Effector memory CD4-positive, alpha-beta T cell (primary cell): ENCODE results near the gene NUDT15.

Experiments
- DNase-seq, 3 donors: peaks; one replicate each; pipeline ENCODE4 v3.0.0-alpha.2; 2020
- H3K27ac ChIP-seq: 2 replicates; pipeline ENCODE4 v1.7.0; 2013; ENCODE audit warnings: mild to moderate bottlenecking, low read length, moderate library complexity; ENCODE audit not compliant: insufficient read depth, poor library complexity, severe bottlenecking
- H3K27me3 ChIP-seq: replicated peaks from 2 replicates; pipeline ENCODE4 v1.7.0; 2013; ENCODE audit warnings: mild to moderate bottlenecking, low read length; ENCODE audit not compliant: insufficient read depth, control insufficient read depth, poor library complexity, severe bottlenecking
- H3K36me3 ChIP-seq: 2 replicates; pipeline ENCODE4 v1.7.0; 2013; ENCODE audit warnings: mild to moderate bottlenecking, low read length, moderate library complexity; ENCODE audit not compliant: control insufficient read depth, insufficient read depth
- H3K4me1 ChIP-seq: 2 replicates; pipeline ENCODE4 v1.7.0; 2013; ENCODE audit warnings: low read length, mild to moderate bottlenecking; ENCODE audit not compliant: control insufficient read depth, insufficient read depth, poor library complexity, severe bottlenecking
- H3K4me3 ChIP-seq: 2 replicates; pipeline ENCODE4 v1.7.0; 2013; ENCODE audit warnings: low read length, low read depth, mild to moderate bottlenecking; ENCODE audit not compliant: insufficient read depth, poor library complexity, severe bottlenecking
- H3K9me3 ChIP-seq: 2 replicates; pipeline ENCODE4 v1.7.0; 2013; ENCODE audit warnings: mild to moderate bottlenecking, low read length, moderate library complexity; ENCODE audit not compliant: control insufficient read depth

Gene NUDT15

GRCh38 chr13:48004201-48004600 lies 33.3 kb upstream of the NUDT15 start:
- H3K36me3 ChIP-seq = no peaks in the 10 kb centered on the region
- no peak for DNase-seq
- H3K9me3 ChIP-seq = no peaks in the 10 kb centered on the region
- H3K27ac ChIP-seq = no peak overlapping the region
- no peak overlapping the region for H3K4me3 ChIP-seq
- H3K4me1 ChIP-seq = no peaks in the 10 kb centered on the region
- H3K27me3 ChIP-seq = no peaks in the 10 kb centered on the region

- H3K4me3 ChIP-seq = no peak overlapping the region
- H3K27ac ChIP-seq = no peak overlapping the region
- no peak for DNase-seq
- H3K36me3 ChIP-seq = no peaks in the 10 kb centered on the region
- no peaks in the 10 kb centered on the region for H3K4me1 ChIP-seq
- no peaks in the 10 kb centered on the region for H3K9me3 ChIP-seq
- H3K27me3 ChIP-seq = no peaks in the 10 kb centered on the region
Observed at GRCh38 chr13:48006396-48006795, 31.1 kb upstream of the NUDT15 start.

GRCh38 chr13:48009284-48009683 lies 28.2 kb upstream of the NUDT15 start:
- H3K27ac ChIP-seq = no peak overlapping the region
- H3K9me3 ChIP-seq = no peaks in the 10 kb centered on the region
- H3K27me3 ChIP-seq = no peaks in the 10 kb centered on the region
- H3K4me1 ChIP-seq = no peaks in the 10 kb centered on the region
- DNase-seq = no peak
- H3K36me3 ChIP-seq = no peaks in the 10 kb centered on the region
- no peak overlapping the region for H3K4me3 ChIP-seq

DNA sequence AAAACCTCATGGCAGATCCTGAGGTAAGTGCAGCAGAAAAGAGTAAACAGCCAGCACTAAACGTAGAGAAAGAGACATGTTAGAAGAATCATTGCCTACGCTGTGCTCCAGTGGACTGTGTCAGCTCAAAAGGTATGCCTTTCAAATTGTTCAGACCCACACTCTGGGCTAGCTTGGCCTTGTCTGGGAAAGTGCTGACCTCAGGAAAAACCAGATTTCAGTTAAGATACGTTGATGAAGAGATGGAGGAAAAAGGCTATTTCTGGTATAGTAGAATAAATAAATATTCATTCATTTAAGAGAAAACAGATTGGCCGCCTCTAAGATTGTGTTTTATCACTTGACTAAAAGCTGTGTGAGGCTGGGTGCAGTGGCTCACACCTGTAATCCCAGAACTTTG lies 26.8 kb upstream of the NUDT15 start:
- no peak for DNase-seq
- no peaks in the 10 kb centered on the region for H3K9me3 ChIP-seq
- H3K27ac ChIP-seq = no peak overlapping the region
- no peaks in the 10 kb centered on the region for H3K36me3 ChIP-seq
- H3K4me1 ChIP-seq = no peaks in the 10 kb centered on the region
- no peaks in the 10 kb centered on the region for H3K27me3 ChIP-seq
- no peak overlapping the region for H3K4me3 ChIP-seq

- Histone ChIP-seq H3K9me3 (no peaks in the 10 kb centered on the region), H3K27me3 (no peaks in the 10 kb centered on the region), H3K27ac (no peak overlapping the region), H3K4me1 (no peaks in the 10 kb centered on the region), H3K4me3 (no peak overlapping the region), H3K36me3 (no peaks in the 10 kb centered on the region)
- DNase-seq = no peak
Observed at GRCh38 chr13:48012668-48013067, 24.9 kb upstream of the NUDT15 start.

DNA sequence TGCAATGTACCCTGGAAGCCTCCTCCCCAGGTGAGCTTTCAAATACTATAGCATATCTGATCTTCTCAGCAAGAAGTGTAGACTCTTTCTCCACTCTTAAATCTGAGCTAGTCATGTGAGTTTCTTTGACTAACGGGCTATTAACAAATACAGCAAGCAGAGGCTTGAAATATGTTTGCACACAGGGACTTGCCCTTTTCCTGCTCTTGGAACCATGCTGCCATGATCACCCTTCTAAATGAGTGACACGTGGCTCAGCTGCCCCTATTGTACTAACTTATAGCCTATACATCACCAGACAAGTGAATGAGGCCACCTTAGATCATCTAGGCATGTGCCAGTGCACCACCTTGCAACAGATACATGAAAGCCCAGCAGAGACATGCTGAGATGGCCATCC lies 23.2 kb upstream of the NUDT15 start:
- DNase-seq = no peak
- H3K27ac ChIP-seq = no peak overlapping the region
- H3K9me3 ChIP-seq = no peaks in the 10 kb centered on the region
- H3K4me1 ChIP-seq = no peaks in the 10 kb centered on the region
- no peaks in the 10 kb centered on the region for H3K36me3 ChIP-seq
- no peak overlapping the region for H3K4me3 ChIP-seq
- no peaks in the 10 kb centered on the region for H3K27me3 ChIP-seq

DNA sequence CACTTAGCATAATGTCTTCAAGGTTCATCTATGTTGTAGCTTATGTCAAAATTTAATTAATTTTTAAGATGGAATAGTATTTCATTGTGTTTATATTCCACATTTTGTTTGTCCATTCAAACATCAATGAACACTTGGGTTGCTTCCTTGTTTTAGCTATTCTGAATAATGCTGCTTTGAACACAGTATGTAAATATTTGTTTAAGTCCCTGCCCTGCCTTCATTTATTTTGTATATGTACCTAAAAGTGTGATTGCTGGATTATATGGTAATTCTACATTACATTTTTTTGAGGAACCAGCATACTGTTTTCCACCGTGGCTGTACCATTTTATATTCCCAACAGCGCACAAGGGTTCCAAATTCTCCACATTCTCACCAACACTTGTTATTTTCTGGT lies 18.9 kb upstream of the NUDT15 start:
- no peak overlapping the region for H3K4me3 ChIP-seq
- no peak overlapping the region for H3K27ac ChIP-seq
- no peaks in the 10 kb centered on the region for H3K36me3 ChIP-seq
- no peaks in the 10 kb centered on the region for H3K4me1 ChIP-seq
- H3K27me3 ChIP-seq = no peaks in the 10 kb centered on the region
- DNase-seq = no peak
- no peaks in the 10 kb centered on the region for H3K9me3 ChIP-seq

DNA sequence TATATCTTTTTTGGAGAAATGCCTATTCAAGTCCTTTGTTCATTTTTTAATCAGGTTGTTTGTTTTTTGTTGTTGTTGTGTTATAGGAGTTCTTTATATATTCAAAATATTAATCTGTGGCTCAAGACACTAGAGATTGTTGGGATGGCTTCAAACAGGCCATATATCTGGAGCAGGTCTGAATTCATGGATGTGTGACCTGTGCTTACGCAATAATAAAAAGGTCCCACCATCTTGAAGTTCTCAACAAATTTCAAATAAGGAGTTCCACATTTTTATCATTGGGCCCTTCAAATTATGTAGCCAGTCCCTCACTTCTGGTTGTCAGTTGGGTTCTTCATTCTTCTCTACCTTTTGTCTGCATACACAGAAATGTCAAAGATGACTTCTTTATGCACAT lies 17.7 kb upstream of the NUDT15 start:
- no peak overlapping the region for H3K27ac ChIP-seq
- no peaks in the 10 kb centered on the region for H3K27me3 ChIP-seq
- no peaks in the 10 kb centered on the region for H3K4me1 ChIP-seq
- H3K4me3 ChIP-seq = no peak overlapping the region
- H3K36me3 ChIP-seq = no peaks in the 10 kb centered on the region
- H3K9me3 ChIP-seq = no peaks in the 10 kb centered on the region
- no peak for DNase-seq

GRCh38 chr13:48028066-48028465 lies 9.5 kb upstream of the NUDT15 start:
- DNase-seq = no peak
- no peak overlapping the region for H3K4me3 ChIP-seq
- H3K27ac ChIP-seq = no peak overlapping the region
- H3K4me1 ChIP-seq = no peaks in the 10 kb centered on the region
- H3K9me3 ChIP-seq = no peaks in the 10 kb centered on the region
- H3K27me3 ChIP-seq = no peaks in the 10 kb centered on the region
- H3K36me3 ChIP-seq = peaks cover 3% of the 10 kb centered on the region

- Histone ChIP-seq H3K9me3 (no peaks in the 10 kb centered on the region), H3K27me3 (no peaks in the 10 kb centered on the region), H3K27ac (no peak overlapping the region), H3K4me1 (no peaks in the 10 kb centered on the region), H3K4me3 (no peak overlapping the region), H3K36me3 (peaks cover 3% of the 10 kb centered on the region)
- no peak for DNase-seq
Observed at GRCh38 chr13:48029859-48030258, 7.7 kb upstream of the NUDT15 start.

DNA sequence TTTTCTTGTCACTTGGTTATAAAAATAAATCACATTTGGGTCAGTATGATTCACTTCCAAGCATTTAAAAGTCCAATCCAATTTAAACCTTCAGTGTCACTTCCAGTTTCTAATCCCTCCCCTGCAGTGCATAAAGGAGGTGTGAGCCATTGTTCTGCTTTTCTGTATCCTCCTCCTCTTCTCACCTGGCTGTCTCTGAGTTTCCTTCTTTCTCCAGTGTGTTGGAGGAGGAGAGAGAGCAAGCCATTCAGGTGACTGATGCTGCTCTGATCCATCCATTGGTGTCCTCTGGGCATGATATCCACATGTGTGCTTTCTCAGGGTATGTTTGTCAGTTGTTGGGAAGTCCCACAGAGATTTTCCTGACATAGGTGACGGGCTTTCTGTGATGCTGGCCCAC lies 1.2 kb downstream of the NUDT15 start:
- Histone ChIP-seq H3K4me3 (no peak overlapping the region), H3K36me3 (peaks cover 7% of the 10 kb centered on the region), H3K27me3 (no peaks in the 10 kb centered on the region), H3K27ac (peak overlapping the region; percentile 94), H3K9me3 (no peaks in the 10 kb centered on the region), H3K4me1 (peaks cover 11% of the 10 kb centered on the region)
- DNase-seq = no peak
